HuH-7 (cell line): ENCODE measurements around the gene DEPDC5.

Source experiments
- DNase-seq: peaks from one replicate; pipeline ENCODE4 v3.0.0; 2011; ENCODE audit warnings: low spot score

Gene DEPDC5

GRCh38 chr22:31950226-31950625 is 196.4 kb downstream of the DEPDC5 start:
- DNase-seq, result no peak

DNA sequence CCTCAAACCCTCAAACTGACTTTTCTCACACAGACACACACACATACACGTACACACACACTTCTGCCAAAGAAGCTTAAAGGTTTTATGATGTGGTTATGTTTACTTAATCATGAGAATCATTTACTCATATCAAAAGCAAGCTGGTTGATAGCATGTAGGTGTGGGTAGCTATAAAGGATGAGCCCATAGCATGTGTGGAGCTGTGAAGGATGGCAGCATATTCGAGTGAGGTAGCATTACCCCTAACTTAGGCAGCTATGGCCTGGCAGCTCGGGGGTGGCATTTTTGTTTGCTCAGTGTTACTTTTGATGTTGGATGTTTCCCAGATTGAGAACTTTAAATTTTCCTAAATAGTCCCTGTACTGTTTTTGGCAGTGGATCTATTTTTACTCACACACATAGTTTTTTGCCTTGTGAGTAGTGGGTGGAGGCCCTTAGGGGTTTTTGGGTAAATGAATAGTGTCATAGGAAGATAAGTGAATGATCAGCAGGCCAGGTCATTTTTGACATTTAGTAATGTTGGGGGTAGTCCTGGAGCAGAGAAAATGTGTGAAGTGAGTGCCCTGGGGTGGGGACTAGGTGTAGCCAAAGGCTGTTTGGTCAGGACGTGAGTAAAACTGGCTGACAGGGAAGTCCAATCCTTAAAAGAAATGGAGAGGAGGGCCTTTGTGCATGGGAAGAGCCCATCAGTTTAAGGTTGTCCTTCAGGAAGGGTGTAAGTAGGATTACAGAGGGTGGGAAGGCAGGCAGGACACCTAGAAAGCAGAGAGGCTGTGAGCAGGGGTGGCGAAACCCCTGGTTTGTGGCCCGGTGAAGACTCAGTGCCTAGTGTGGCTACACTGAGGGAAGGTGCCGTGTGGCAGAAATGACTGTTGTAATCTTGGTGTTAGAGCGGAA is 197.6 kb downstream of the DEPDC5 start:
- DNase-seq, result no peak

GRCh38 chr22:31952094-31952401 is 198.2 kb downstream of the DEPDC5 start:
- DNase-seq, result no peak

DNA sequence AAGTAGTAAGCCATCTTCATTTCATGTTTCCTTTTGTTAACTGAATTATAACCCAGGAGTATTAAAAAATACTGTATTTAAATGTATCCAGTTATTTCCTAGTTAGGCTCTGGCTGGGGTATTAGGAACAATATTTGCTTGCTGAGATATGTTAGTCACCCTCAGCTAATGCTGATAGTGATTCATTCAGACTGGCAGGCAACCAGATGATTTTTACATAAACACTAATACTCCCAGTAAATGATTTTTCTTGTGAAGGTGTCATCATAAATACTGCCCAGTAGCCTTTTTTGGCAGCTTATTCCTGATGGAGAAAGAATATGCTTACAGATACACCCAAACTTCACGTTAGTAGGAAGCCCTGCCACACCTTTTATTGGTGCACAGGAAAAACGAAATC is 198.7 kb downstream of the DEPDC5 start:
- no peak for DNase-seq

DNA sequence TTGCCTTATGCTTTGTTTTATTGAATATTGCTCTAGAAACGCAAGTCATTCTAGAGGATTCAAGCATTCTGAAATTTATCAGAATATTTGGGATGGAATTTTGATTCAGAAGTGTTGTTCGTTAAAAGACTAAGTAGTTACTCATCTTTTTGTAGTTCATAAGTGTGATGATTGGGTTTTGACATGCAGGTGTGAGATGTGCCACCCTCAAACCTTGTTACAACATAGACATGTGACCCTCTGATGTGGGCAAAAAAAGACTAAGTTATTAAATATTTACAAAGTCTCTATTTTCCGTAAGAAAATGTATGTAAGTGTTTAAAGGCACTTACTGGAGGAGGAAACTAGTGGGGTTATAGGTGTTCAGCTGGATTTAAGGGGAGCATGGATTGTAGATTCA is 199.4 kb downstream of the DEPDC5 start:
- no peak for DNase-seq

DNA sequence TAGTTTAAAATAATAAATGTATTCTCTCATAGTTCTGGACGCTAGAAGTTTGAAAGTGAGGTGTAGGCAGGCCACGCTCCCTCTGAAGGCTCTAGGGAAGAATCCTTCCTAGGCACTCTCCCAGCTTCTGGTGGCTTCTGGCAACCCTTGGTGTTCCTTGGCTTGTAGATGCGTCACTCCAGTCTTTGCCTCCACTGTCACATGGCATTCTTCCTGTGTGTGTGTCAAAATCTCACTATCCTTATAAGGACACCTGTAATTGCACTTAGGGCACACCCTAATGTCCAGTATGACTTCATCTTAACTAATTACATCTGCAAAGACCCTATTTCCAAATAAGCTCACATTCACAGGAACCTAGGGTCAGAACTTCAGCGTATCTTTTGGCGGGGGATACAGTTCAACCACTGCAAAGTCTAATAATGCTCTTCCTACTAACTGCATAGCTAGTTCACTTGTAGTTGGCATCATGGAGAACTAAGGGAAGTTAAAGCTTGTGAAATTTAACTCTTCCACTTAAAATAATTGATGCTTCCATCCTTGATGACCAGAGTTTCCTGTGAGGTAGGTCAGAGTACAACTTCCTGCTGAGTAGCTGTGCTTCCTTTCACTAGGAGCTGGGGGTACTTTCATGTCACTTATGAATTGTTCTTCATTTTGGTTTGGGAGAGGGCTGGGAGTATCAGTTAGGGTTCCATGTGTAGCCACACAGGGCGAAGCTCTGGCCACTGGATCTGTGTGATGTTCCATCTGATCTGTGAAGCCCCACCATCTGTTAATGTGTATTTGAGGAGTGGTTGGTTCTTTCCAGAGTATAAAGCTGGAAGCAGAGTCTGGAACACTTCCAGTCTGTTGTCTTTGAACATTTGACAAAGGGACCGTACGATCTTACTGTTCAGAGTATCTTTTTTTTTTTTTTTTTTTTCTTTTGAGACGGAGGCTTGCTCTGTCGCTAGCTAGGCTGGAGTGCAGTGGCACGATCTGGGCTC is 201.0 kb downstream of the DEPDC5 start:
- DNase-seq, result no peak

DNA sequence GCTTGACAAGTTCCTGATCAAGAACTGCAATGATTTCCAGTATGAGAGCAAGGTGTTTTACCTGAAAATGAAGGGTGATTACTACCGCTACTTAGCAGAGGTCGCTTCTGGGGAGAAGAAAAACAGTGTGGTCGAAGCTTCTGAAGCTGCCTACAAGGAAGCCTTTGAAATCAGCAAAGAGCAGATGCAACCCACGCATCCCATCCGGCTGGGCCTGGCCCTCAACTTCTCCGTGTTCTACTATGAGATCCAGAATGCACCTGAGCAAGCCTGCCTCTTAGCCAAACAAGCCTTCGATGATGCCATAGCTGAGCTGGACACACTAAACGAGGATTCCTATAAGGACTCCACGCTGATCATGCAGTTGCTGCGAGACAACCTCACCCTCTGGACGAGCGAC is 202.5 kb downstream of the DEPDC5 start:
- DNase-seq, result no peak
